ENCODE data around the gene XG. TPM values are rescaled to one million over a fixed set of nuclear protein-coding genes. Genes with fewer than 3 reads are reported as not detected.
"Not testable (repeated sequence)": the region's sequence is repeated elsewhere in the genome, so short reads cannot be mapped to it uniquely, and the experiment has no call there.

The XG gene
- total RNA-seq, 1 donor from 2014 or later, result 5.9 TPM

GRCh38 chrX:2719774-2720447 lies 31.9 kb upstream of the XG start:
- no peak for DNase-seq (ENCODE audit: extremely low spot score in 2 of 2)
- no peak overlapping the region for H3K27ac ChIP-seq
- TF ChIP-seq POLR2AphosphoS5 (IDR thresholded peaks at IDR 0.05; ENCODE audit: insufficient read depth in 1 of 2, low read depth in 1 of 2), result no peak
- no peak for TF ChIP-seq POLR2A (IDR thresholded peaks at IDR 0.05)
- no peak for TF ChIP-seq CTCF (IDR thresholded peaks at IDR 0.05)
- no peaks in the 10 kb centered on the region for H3K4me1 ChIP-seq
- no peaks in the 10 kb centered on the region for H3K27me3 ChIP-seq
- peaks cover 0 to 74% of the 10 kb centered on the region in 2 donors for H3K36me3 ChIP-seq
- no peaks in the 10 kb centered on the region for H3K9me3 ChIP-seq
- no peak overlapping the region for H3K4me3 ChIP-seq
- intact Hi-C loops (cut with DNase I), result no loop called here

DNA sequence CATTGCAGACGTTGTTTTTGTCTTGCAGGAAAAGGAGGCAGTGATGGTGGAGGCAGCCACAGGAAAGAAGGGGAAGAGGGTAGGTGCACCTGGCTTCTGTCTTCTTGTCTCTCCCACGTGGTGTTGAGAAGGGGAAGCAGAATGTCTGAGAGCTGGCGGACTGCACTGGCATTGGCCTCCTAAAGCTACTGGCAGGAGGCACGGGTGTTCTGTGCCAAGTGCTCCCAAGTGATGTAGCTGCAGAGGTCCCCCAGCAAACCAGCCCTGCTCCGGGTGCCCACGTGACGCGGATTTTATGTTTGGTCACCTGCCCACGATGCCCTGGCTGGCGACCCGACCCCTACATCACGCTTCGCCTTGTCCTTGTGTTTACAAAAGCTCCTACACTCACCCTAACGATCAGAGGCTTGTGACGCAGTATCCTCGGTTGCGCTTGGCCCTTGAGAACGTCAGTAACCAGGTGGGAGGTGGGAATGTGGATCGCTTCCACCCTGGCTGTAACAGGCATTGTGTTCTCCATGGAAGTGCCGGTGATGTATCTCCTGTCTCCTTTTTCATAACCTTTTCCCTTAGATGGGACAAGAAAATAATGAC lies 28.5 kb upstream of the XG start:
- intact Hi-C loops (cut with DNase I), result no loop called here
- peaks cover 0 to 87% of the 10 kb centered on the region in 2 donors for H3K36me3 ChIP-seq
- DNase-seq (ENCODE audit: extremely low spot score in 2 of 2), result no peak
- H3K4me3 ChIP-seq, result no peak overlapping the region
- no peaks in the 10 kb centered on the region for H3K27me3 ChIP-seq
- H3K4me1 ChIP-seq, result no peaks in the 10 kb centered on the region
- H3K9me3 ChIP-seq, result no peaks in the 10 kb centered on the region
- TF ChIP-seq POLR2AphosphoS5 (IDR thresholded peaks at IDR 0.05; ENCODE audit: insufficient read depth in 1 of 2, low read depth in 1 of 2), result no peak
- TF ChIP-seq POLR2A (IDR thresholded peaks at IDR 0.05), result no peak
- TF ChIP-seq CTCF (IDR thresholded peaks at IDR 0.05), result no peak
- H3K27ac ChIP-seq, result no peak overlapping the region

DNA sequence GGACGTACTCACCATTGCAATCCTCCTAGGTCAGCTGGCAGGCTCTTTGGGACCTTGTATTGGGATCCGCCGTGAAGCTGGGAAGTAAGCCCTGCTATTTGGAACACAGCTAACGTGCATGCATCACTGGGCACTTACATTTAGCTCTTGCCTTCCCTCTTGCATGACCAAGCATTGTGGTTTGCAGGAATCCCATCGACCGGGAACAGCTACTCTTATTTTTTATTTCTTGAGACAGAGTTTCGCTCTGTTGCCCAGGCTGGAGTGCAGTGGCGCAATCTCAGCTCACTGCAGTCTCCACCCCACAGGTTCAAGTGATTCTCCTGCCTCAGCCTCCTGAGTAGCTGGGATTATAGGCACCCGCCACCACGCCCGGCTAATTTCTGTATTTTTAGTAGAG lies 24.6 kb upstream of the XG start:
- intact Hi-C loops (cut with DNase I); H3K9me3 ChIP-seq; H3K27me3 ChIP-seq; H3K4me1 ChIP-seq; H3K27ac ChIP-seq; H3K4me3 ChIP-seq; DNase-seq (ENCODE audit: extremely low spot score in 2 of 2): not testable (repeated sequence)
- peaks cover 0 to 79% of the 10 kb centered on the region in 2 donors for H3K36me3 ChIP-seq

DNA sequence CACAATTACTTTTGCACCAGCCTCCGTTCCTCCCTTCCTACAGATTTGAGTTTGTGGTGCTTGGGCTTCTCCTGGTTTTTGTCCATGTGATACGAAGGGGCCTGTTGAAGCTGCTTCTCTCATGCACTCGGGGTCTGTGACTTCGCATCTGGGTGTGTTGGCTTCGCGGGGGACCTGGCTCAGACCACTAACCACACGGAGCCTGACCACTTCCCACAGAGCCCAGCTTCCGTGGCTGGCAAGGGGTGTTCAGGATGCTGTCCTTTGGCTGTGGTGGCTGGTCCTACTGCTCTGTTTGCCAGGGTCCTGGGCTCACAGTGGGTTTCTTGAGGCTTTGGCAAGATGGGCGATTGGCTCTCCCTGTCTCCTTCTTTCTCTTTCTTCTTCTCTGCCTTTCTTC lies 19.8 kb upstream of the XG start:
- TF ChIP-seq POLR2AphosphoS5 (IDR thresholded peaks at IDR 0.05; ENCODE audit: insufficient read depth in 1 of 2, low read depth in 1 of 2) (no peak), POLR2A (IDR thresholded peaks at IDR 0.05) (no peak), CTCF (IDR thresholded peaks at IDR 0.05) (no peak)
- H3K36me3 ChIP-seq, result peaks cover 0 to 36% of the 10 kb centered on the region in 2 donors
- intact Hi-C loops (cut with DNase I), result no loop called here
- no peak for DNase-seq (ENCODE audit: extremely low spot score in 2 of 2)
- no peak overlapping the region for H3K4me3 ChIP-seq
- no peak overlapping the region for H3K27ac ChIP-seq
- H3K27me3 ChIP-seq, result no peaks in the 10 kb centered on the region
- no peaks in the 10 kb centered on the region for H3K9me3 ChIP-seq
- H3K4me1 ChIP-seq, result no peaks in the 10 kb centered on the region

- intact Hi-C loops (cut with DNase I), result no loop called here
- Histone ChIP-seq H3K36me3 (peaks cover 0 to 31% of the 10 kb centered on the region in 2 donors), H3K27ac (no peak overlapping the region)
Observed at GRCh38 chrX:2732649-2733048, 19.2 kb upstream of the XG start.

More at GRCh38 chrX:2732649-2733048, 19.2 kb upstream of the XG start:
- H3K27me3 ChIP-seq, result no peaks in the 10 kb centered on the region
- no peak overlapping the region for H3K4me3 ChIP-seq
- TF ChIP-seq POLR2AphosphoS5 (IDR thresholded peaks at IDR 0.05; ENCODE audit: insufficient read depth in 1 of 2, low read depth in 1 of 2) (no peak), CTCF (IDR thresholded peaks at IDR 0.05) (no peak), POLR2A (IDR thresholded peaks at IDR 0.05) (no peak)
- no peaks in the 10 kb centered on the region for H3K4me1 ChIP-seq
- DNase-seq (ENCODE audit: extremely low spot score in 2 of 2), result no peak
- H3K9me3 ChIP-seq, result no peaks in the 10 kb centered on the region
